Measurements from ENCODE around the gene GNAZ.

- TF ChIP-seq EZH2phosphoT487 (IDR thresholded peaks at IDR 0.05; ENCODE audit: low read length) (no peak), EZH2 (optimal IDR thresholded peaks at IDR 0.05; ENCODE audit: low read depth, low read length) (no peak)
These were observed 31.2 kb downstream of the GNAZ start for GRCh38 chr22:23101524-23101923.
